Fibroblast of skin of right quadriceps (primary cell): Measurements from ENCODE around the gene SCRN1.
A peak's percentile ranks its signal among the peaks of the same experiment; 100 is the strongest.
"Not testable (repeated sequence)": the region's sequence is repeated elsewhere in the genome, so short reads cannot be mapped to it uniquely, and the experiment has no call there.

Source experiments
- DNase-seq: peaks from one replicate; pipeline ENCODE4 v3.0.0-alpha.2; 2013

Gene SCRN1

GRCh38 chr7:29922921-29923700 is 66.5 kb downstream of the SCRN1 start:
- DNase-seq: no peak

- DNase-seq: peak; percentile 62
Measured at GRCh38 chr7:29921404-29922010, 68.1 kb downstream of the SCRN1 start.

GRCh38 chr7:29920491-29920890 is 69.1 kb downstream of the SCRN1 start:
- no peak for DNase-seq

- DNase-seq: no peak
Measured at GRCh38 chr7:29919790-29920189, 69.8 kb downstream of the SCRN1 start.

- no peak for DNase-seq
Measured at GRCh38 chr7:29918850-29919249, 70.8 kb downstream of the SCRN1 start.

GRCh38 chr7:29917641-29918040 is 72.0 kb downstream of the SCRN1 start:
- DNase-seq: no peak

- peak; percentile 19 for DNase-seq
Measured at GRCh38 chr7:29915481-29916215, 74.0 kb downstream of the SCRN1 start.

GRCh38 chr7:29914180-29914579 is 75.4 kb downstream of the SCRN1 start:
- DNase-seq: no peak

GRCh38 chr7:29906200-29907022 is 83.2 kb downstream of the SCRN1 start:
- no peak for DNase-seq

- no peak for DNase-seq
Measured at GRCh38 chr7:29900745-29901144, 88.9 kb downstream of the SCRN1 start.

GRCh38 chr7:29898301-29898700 is 91.3 kb downstream of the SCRN1 start:
- no peak for DNase-seq

- no peak for DNase-seq
Measured at GRCh38 chr7:29896685-29897411, 92.8 kb downstream of the SCRN1 start.

- DNase-seq: no peak
Measured at GRCh38 chr7:29895559-29895958, 94.0 kb downstream of the SCRN1 start.

GRCh38 chr7:29894256-29894655 is 95.3 kb downstream of the SCRN1 start:
- no peak for DNase-seq

GRCh38 chr7:29893351-29893965 is 96.1 kb downstream of the SCRN1 start:
- DNase-seq: no peak

GRCh38 chr7:29892231-29892630 is 97.4 kb downstream of the SCRN1 start:
- no peak for DNase-seq

GRCh38 chr7:29891766-29892165 is 97.8 kb downstream of the SCRN1 start:
- no peak for DNase-seq

- not testable (repeated sequence) for DNase-seq
Measured at GRCh38 chr7:29890786-29891185, 98.8 kb downstream of the SCRN1 start.

GRCh38 chr7:29890251-29890650 is 99.3 kb downstream of the SCRN1 start:
- no peak for DNase-seq

GRCh38 chr7:29889288-29889687 is 100.3 kb downstream of the SCRN1 start:
- DNase-seq: no peak

GRCh38 chr7:29888006-29888405 is 101.6 kb downstream of the SCRN1 start:
- DNase-seq: no peak

GRCh38 chr7:29886827-29887226 is 102.8 kb downstream of the SCRN1 start:
- no peak for DNase-seq
